Measurements from ENCODE around the gene NKX2-3. TPM values are rescaled to one million over a fixed set of nuclear protein-coding genes. Genes with fewer than 3 reads are reported as not detected.

The NKX2-3 gene
- total RNA-seq, 2 experiments from 2014 or later, result not detected

- H3K4me3 Mint-ChIP-seq, result no peak overlapping the region
- peaks cover 66 to 84% of the 10 kb centered on the region in 2 experiments for H3K27me3 ChIP-seq (ENCODE audit: control insufficient read depth in 1 of 2, insufficient read depth in 2 of 2, low read length in 2 of 2)
- DNase-seq (no peak), ATAC-seq (ENCODE audit: poor library complexity) (no peak)
- peaks cover 0 to 19% of the 10 kb centered on the region in 2 experiments for H3K9me3 ChIP-seq (ENCODE audit: control insufficient read depth in 1 of 2, insufficient read depth in 1 of 2, low read length in 2 of 2)
- POLR2A ChIA-PET, result no interaction called here
- no peaks in the 10 kb centered on the region for H3K36me3 ChIP-seq (ENCODE audit: insufficient read depth, low read length)
- H3K4me3 ChIP-seq (ENCODE audit: low read length), result no peak overlapping the region
- no peaks in the 10 kb centered on the region for H3K9me3 Mint-ChIP-seq
- H3K27ac Mint-ChIP-seq, result no peak overlapping the region
- peaks cover 81% of the 10 kb centered on the region for H3K27me3 Mint-ChIP-seq
- TF ChIP-seq, protein P1, sequence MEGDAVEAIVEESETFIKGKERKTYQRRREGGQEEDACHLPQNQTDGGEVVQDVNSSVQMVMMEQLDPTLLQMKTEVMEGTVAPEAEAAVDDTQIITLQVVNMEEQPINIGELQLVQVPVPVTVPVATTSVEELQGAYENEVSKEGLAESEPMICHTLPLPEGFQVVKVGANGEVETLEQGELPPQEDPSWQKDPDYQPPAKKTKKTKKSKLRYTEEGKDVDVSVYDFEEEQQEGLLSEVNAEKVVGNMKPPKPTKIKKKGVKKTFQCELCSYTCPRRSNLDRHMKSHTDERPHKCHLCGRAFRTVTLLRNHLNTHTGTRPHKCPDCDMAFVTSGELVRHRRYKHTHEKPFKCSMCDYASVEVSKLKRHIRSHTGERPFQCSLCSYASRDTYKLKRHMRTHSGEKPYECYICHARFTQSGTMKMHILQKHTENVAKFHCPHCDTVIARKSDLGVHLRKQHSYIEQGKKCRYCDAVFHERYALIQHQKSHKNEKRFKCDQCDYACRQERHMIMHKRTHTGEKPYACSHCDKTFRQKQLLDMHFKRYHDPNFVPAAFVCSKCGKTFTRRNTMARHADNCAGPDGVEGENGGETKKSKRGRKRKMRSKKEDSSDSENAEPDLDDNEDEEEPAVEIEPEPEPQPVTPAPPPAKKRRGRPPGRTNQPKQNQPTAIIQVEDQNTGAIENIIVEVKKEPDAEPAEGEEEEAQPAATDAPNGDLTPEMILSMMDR (IDR thresholded peaks at IDR 0.05), result no peak
- peaks cover 23% of the 10 kb centered on the region for H3K4me1 Mint-ChIP-seq (ENCODE audit: low read depth)
- peaks cover 19% of the 10 kb centered on the region for H3K4me1 ChIP-seq (ENCODE audit: insufficient read depth, low read length)
- CTCF ChIA-PET, result no interaction called here
- H3K27ac ChIP-seq (ENCODE audit: low read depth in 1 of 2, low read length in 2 of 2), result no peak overlapping the region
- H3K36me3 Mint-ChIP-seq (ENCODE audit: low read depth), result no peaks in the 10 kb centered on the region
- intact Hi-C loops (cut with DNase I, micrococcal nuclease), result no loop called here
Measured at GRCh38 chr10:99537989-99538917, 5.5 kb downstream of the NKX2-3 start.

GRCh38 chr10:99539120-99539519 lies 6.4 kb downstream of the NKX2-3 start:
- TF ChIP-seq, protein P1 (IDR thresholded peaks at IDR 0.05), result no peak
- Mint-ChIP-seq H3K36me3 (ENCODE audit: low read depth) (no peaks in the 10 kb centered on the region), H3K27me3 (peaks cover 81% of the 10 kb centered on the region), H3K4me1 (ENCODE audit: low read depth) (peaks cover 21% of the 10 kb centered on the region), H3K9me3 (no peaks in the 10 kb centered on the region), H3K27ac (no peak overlapping the region), H3K4me3 (no peak overlapping the region)
- Histone ChIP-seq H3K27ac (ENCODE audit: low read depth in 1 of 2, low read length in 2 of 2) (no peak overlapping the region), H3K36me3 (ENCODE audit: insufficient read depth, low read length) (no peaks in the 10 kb centered on the region), H3K27me3 (ENCODE audit: control insufficient read depth in 1 of 2, insufficient read depth in 2 of 2, low read length in 2 of 2) (peaks cover 57 to 75% of the 10 kb centered on the region in 2 experiments), H3K4me3 (ENCODE audit: low read length) (no peak overlapping the region), H3K9me3 (ENCODE audit: control insufficient read depth in 1 of 2, insufficient read depth in 1 of 2, low read length in 2 of 2) (peaks cover 0 to 13% of the 10 kb centered on the region in 2 experiments), H3K4me1 (ENCODE audit: insufficient read depth, low read length) (peaks cover 19% of the 10 kb centered on the region)
- CTCF ChIA-PET, result no interaction called here
- POLR2A ChIA-PET, result no interaction called here
- ATAC-seq (ENCODE audit: poor library complexity) (no peak), DNase-seq (no peak)
- intact Hi-C loops (cut with DNase I, micrococcal nuclease), result no loop called here

DNA sequence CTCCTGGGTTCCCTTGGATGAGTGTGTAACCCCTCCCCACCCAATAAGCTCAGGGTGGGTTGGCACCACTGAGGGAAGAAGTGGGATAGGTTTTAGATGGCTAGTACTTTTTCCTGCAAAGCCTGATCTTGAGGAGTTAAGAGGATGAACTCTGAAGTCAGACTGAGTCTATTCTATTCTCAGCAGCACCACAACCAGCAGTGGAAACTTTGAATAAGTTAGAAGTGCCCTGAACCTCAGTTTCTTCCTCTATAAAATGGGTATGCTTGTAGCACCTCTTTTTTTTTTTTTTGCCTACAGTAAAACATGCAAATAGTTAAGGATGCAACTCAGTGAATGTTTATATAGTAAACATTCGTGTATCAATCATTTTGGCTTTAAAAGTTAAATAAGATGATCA lies 7.1 kb downstream of the NKX2-3 start:
- Mint-ChIP-seq H3K9me3 (no peaks in the 10 kb centered on the region), H3K27me3 (peaks cover 81% of the 10 kb centered on the region), H3K4me3 (no peak overlapping the region), H3K4me1 (ENCODE audit: low read depth) (peaks cover 14% of the 10 kb centered on the region), H3K27ac (no peak overlapping the region), H3K36me3 (ENCODE audit: low read depth) (no peaks in the 10 kb centered on the region)
- intact Hi-C loops (cut with DNase I, micrococcal nuclease), result no loop called here
- DNase-seq (no peak), ATAC-seq (ENCODE audit: poor library complexity) (no peak)
- Histone ChIP-seq H3K4me3 (ENCODE audit: low read length) (no peak overlapping the region), H3K4me1 (ENCODE audit: insufficient read depth, low read length) (peaks cover 16% of the 10 kb centered on the region), H3K36me3 (ENCODE audit: insufficient read depth, low read length) (no peaks in the 10 kb centered on the region), H3K9me3 (ENCODE audit: control insufficient read depth in 1 of 2, insufficient read depth in 1 of 2, low read length in 2 of 2) (peaks cover 0 to 8% of the 10 kb centered on the region in 2 experiments), H3K27me3 (ENCODE audit: control insufficient read depth in 1 of 2, insufficient read depth in 2 of 2, low read length in 2 of 2) (peaks cover 53 to 75% of the 10 kb centered on the region in 2 experiments), H3K27ac (ENCODE audit: low read depth in 1 of 2, low read length in 2 of 2) (no peak overlapping the region)
- TF ChIP-seq, protein P1 (IDR thresholded peaks at IDR 0.05), result no peak
- CTCF ChIA-PET, result no interaction called here
- POLR2A ChIA-PET, result no interaction called here

Data from CD4-positive, alpha-beta T cell (primary cell).